Measurements from ENCODE around the gene UQCC2.

The UQCC2 gene

DNA sequence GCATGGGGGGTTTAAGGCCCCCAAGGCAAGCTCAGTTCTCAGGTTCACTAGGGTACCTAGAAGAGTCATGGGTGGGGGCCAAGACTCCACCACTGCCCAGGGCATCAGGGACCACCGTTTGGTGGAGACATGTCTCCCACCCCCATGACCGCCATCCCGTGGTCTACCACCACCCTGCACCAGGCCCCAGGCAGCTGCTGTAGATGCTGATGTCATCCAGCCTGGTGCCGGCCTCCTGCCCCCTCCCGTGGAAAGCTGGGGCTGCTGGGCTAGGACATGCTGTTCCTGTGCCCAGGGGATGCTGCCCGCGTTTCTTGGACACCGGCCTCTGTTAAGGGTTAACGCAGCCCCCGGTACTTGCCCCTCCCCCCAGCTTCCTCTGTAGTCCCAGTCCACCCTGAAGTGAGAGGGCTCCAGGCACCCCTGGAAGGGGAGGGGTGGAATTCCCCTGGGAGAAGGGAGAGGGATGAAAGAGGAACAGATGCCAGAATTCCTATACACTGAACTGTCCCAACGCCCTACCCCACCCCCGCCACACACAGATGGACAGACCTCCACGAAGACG is 34.6 kb upstream of the UQCC2 start:
- TF ChIP-seq CTCF (IDR thresholded peaks at IDR 0.05; ENCODE audit: low read depth, low read length, poor library complexity, severe bottlenecking) (no peak), EZH2phosphoT487 (IDR thresholded peaks at IDR 0.05; ENCODE audit: borderline replicate concordance, low read length) (no peak)
- Histone ChIP-seq H3K9me3 (ENCODE audit: control insufficient read depth, insufficient read depth, low read length) (no peaks in the 10 kb centered on the region), H3K4me1 (ENCODE audit: control insufficient read depth, low read length) (no peaks in the 10 kb centered on the region), H4K20me1 (ENCODE audit: control insufficient read depth, insufficient read depth, low read depth, low read length) (no peaks in the 10 kb centered on the region), H3K27me3 (ENCODE audit: control insufficient read depth, low read length) (peaks cover 35% of the 10 kb centered on the region), H3K79me2 (ENCODE audit: control insufficient read depth, low read length) (no peaks in the 10 kb centered on the region), H3K36me3 (ENCODE audit: control insufficient read depth, low read length) (no peaks in the 10 kb centered on the region), H3K4me2 (ENCODE audit: low read length) (no peak overlapping the region), H3F3A (ENCODE audit: control insufficient read depth, insufficient read depth) (no peaks in the 10 kb centered on the region), H3K9me2 (replicated peaks; ENCODE audit: control insufficient read depth, low read length) (no peaks in the 10 kb centered on the region), H3K27ac (ENCODE audit: low read depth, low read length) (no peak overlapping the region), H3K4me3 (ENCODE audit: low read length) (no peak overlapping the region)

DNA sequence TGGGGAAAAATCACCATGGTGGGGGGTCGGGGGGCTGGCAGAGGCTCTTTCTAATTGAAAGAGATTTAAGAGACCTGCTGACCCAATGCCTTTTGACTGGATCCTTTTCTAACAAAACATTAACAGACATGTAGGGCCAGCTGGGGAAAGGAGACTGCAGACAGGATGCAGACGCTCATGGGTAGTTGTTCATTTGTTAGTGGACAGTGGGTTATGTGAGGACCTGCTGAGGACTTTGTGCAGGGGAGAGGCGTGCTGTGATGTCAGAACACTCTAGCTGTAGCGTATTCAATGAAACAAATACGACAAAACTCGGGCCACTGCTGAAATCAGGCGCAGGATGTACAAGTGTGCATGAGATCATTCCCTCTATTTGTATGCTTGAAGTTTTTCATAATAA is 34.0 kb upstream of the UQCC2 start:
- TF ChIP-seq CTCF (IDR thresholded peaks at IDR 0.05; ENCODE audit: low read depth, low read length, poor library complexity, severe bottlenecking) (no peak), EZH2phosphoT487 (IDR thresholded peaks at IDR 0.05; ENCODE audit: borderline replicate concordance, low read length) (no peak)
- H4K20me1 ChIP-seq (ENCODE audit: control insufficient read depth, insufficient read depth, low read depth, low read length) = no peaks in the 10 kb centered on the region
- no peak overlapping the region for H3K4me3 ChIP-seq (ENCODE audit: low read length)
- peaks cover 33% of the 10 kb centered on the region for H3K27me3 ChIP-seq (ENCODE audit: control insufficient read depth, low read length)
- H3K79me2 ChIP-seq (ENCODE audit: control insufficient read depth, low read length) = no peaks in the 10 kb centered on the region
- H3K9me2 ChIP-seq (replicated peaks; ENCODE audit: control insufficient read depth, low read length) = no peaks in the 10 kb centered on the region
- H3K4me1 ChIP-seq (ENCODE audit: control insufficient read depth, low read length) = no peaks in the 10 kb centered on the region
- H3K27ac ChIP-seq (ENCODE audit: low read depth, low read length) = no peak overlapping the region
- no peak overlapping the region for H3K4me2 ChIP-seq (ENCODE audit: low read length)
- H3K9me3 ChIP-seq (ENCODE audit: control insufficient read depth, insufficient read depth, low read length) = no peaks in the 10 kb centered on the region
- H3K36me3 ChIP-seq (ENCODE audit: control insufficient read depth, low read length) = no peaks in the 10 kb centered on the region
- no peaks in the 10 kb centered on the region for H3F3A ChIP-seq (ENCODE audit: control insufficient read depth, insufficient read depth)

DNA sequence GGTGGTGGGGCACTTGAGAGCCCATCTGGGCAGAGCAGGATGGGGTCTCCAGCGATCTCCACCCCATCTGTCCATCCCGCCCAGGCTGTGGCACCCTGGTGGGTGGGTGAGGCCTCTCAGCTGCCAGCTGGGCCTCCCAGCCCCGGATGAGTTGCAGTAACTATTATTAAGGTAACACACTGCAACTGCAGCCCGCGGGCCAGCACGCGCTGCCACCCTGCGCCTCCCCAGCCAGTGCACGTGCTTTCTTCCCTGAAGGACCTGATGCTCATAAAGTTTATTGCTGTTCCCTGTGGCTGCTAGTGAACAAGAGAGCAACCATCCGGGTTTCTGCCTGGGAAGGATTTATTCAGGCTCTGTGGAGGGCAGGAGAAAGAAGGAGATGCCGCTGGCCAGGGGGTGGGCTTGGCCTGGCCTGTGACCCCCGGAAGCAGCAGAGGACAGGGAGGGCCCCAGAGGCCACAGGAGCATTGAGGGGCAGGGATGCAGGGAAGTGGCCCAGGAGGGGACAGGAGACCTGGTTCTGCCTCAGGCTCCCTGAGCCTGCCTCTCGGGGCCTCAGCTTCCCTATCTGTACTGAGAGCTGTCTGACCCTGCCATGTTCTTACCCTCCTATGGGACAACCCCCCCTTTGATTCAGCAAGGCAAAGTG is 33.5 kb upstream of the UQCC2 start:
- H3K9me3 ChIP-seq (ENCODE audit: control insufficient read depth, insufficient read depth, low read length) = no peaks in the 10 kb centered on the region
- no peak overlapping the region for H3K27ac ChIP-seq (ENCODE audit: low read depth, low read length)

More for the DNA sequence above, 33.5 kb upstream of the UQCC2 start:
- no peaks in the 10 kb centered on the region for H3K9me2 ChIP-seq (replicated peaks; ENCODE audit: control insufficient read depth, low read length)
- H3K4me1 ChIP-seq (ENCODE audit: control insufficient read depth, low read length) = no peaks in the 10 kb centered on the region
- no peaks in the 10 kb centered on the region for H3F3A ChIP-seq (ENCODE audit: control insufficient read depth, insufficient read depth)
- peaks cover 29% of the 10 kb centered on the region for H3K27me3 ChIP-seq (ENCODE audit: control insufficient read depth, low read length)
- H3K79me2 ChIP-seq (ENCODE audit: control insufficient read depth, low read length) = no peaks in the 10 kb centered on the region
- no peak for TF ChIP-seq EZH2phosphoT487 (IDR thresholded peaks at IDR 0.05; ENCODE audit: borderline replicate concordance, low read length)
- no peak overlapping the region for H3K4me3 ChIP-seq (ENCODE audit: low read length)
- no peaks in the 10 kb centered on the region for H4K20me1 ChIP-seq (ENCODE audit: control insufficient read depth, insufficient read depth, low read depth, low read length)
- no peak overlapping the region for H3K4me2 ChIP-seq (ENCODE audit: low read length)
- no peaks in the 10 kb centered on the region for H3K36me3 ChIP-seq (ENCODE audit: control insufficient read depth, low read length)
